ENCODE results near the gene POLR1H. TPM values are rescaled to one million over a fixed set of nuclear protein-coding genes. Genes with fewer than 3 reads are reported as not detected.
A peak's percentile ranks its signal among the peaks of the same experiment; 100 is the strongest.

The POLR1H gene
- total RNA-seq, 1 experiment from 2014 or later: 33.3 TPM

DNA sequence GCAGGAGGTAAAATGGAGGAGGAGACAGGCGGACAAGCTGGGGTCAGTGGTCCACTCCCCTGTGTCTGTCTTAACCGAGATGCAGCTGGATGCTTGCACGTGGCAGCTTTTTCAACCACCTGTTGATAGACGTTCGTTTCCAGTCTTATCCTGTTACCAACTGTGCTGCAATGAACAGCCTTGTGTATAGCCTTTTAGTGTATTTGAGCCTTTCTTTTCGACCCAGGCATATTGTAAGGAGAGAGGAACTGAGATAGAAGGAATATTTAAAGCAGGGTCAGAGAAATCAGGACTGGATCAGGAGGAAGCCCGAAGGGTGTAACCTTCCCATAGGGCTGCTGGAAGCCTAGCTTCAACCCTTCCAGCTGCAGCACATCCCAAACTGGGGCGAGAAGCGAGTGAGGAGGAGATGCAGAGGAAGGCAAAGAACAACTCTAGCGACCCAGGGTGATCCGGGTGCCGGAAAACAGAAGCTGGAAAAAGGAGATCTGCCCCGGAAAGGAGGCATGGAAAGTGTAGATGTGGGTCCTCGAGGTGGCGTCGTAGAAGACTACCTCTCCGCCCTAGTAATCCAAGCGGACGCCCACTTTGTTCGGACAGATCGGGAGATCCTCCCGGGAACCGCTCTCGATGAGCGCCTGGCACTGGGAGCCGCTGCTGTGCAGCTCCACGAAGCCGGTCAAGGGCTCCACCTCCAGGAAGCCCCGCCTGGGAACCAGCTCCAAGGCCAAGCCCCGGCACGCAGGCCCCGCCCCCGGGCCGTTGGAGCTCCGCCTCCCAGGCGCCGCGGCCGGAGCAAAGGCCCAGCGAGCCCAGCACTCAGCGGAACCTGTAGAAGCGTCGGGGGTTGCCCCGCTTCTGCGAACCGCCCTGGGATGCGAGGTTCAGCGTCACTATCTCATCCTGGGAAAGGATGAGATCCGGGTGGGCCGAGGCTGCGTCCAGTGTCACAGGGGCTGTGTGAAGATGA is 40.7 kb downstream of the POLR1H start:
- Histone ChIP-seq H3K27me3 (ENCODE audit: insufficient read depth, low read depth) (no peaks in the 10 kb centered on the region), H4K20me1 (ENCODE audit: insufficient read depth) (no peaks in the 10 kb centered on the region), H3K4me1 (replicated peaks; ENCODE audit: insufficient read depth) (peaks cover 61% of the 10 kb centered on the region), H3K79me2 (ENCODE audit: low read depth) (no peaks in the 10 kb centered on the region), H2AFZ (peak overlapping the region; percentile 78), H3K9me3 (ENCODE audit: insufficient read depth, low read depth) (no peaks in the 10 kb centered on the region), H3K9me2 (ENCODE audit: insufficient read depth) (no peaks in the 10 kb centered on the region), H3K4me2 (peak overlapping the region; percentile 87), H3K27ac (peak overlapping the region; percentile 43), H3F3A (ENCODE audit: insufficient read depth, low read depth) (peaks cover 55% of the 10 kb centered on the region), H3K4me3 (peak overlapping the region; percentile 55), H3K36me3 (ENCODE audit: low read depth) (no peaks in the 10 kb centered on the region)
- CTCF ChIA-PET: interaction anchor here (0.9 to 1.2 kb wide), 3 partner anchors 10 to 41 kb away, joined by 3 to 4 read pairs (median 4); no protein-coding TSS in a partner anchor
- intact Hi-C loops (cut with micrococcal nuclease; ENCODE audit: unreplicated experiment): loop anchor here (1.0 to 5.0 kb wide), 4 partner anchors 26 to 226 kb away; partner anchors contain the start of genes PPP1R11, RNF39, TRIM26 and TRIM39
- DNase-seq: peak; percentile 80 to 93
- BruUV-seq (replicated peaks): TSS peak; percentile 87
- TF ChIP-seq, protein P1, sequence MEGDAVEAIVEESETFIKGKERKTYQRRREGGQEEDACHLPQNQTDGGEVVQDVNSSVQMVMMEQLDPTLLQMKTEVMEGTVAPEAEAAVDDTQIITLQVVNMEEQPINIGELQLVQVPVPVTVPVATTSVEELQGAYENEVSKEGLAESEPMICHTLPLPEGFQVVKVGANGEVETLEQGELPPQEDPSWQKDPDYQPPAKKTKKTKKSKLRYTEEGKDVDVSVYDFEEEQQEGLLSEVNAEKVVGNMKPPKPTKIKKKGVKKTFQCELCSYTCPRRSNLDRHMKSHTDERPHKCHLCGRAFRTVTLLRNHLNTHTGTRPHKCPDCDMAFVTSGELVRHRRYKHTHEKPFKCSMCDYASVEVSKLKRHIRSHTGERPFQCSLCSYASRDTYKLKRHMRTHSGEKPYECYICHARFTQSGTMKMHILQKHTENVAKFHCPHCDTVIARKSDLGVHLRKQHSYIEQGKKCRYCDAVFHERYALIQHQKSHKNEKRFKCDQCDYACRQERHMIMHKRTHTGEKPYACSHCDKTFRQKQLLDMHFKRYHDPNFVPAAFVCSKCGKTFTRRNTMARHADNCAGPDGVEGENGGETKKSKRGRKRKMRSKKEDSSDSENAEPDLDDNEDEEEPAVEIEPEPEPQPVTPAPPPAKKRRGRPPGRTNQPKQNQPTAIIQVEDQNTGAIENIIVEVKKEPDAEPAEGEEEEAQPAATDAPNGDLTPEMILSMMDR (conservative IDR thresholded peaks at IDR 0.05): 0 out of 2 replicates have a peak, but pooled peaks have one; percentile 16
- TF ChIP-seq EZH2 (IDR thresholded peaks at IDR 0.05; ENCODE audit: low read depth): no peak
- POLR2A ChIA-PET (ENCODE audit: unreplicated experiment): interaction anchor here (0.5 to 1.1 kb wide), 8 partner anchors 10 to 309 kb away, joined by 3 to 8 read pairs (median 5); partner anchors contain the start of gene POLR1H

GRCh38 chr6:30102414-30102969 is 41.4 kb downstream of the POLR1H start:
- intact Hi-C loops (cut with micrococcal nuclease; ENCODE audit: unreplicated experiment): loop anchor here (1.0 to 5.0 kb wide), 3 partner anchors 35 to 225 kb away; partner anchors contain the start of genes PPP1R11, TRIM26 and TRIM39
- Histone ChIP-seq H3K27ac (peak overlapping the region; percentile 29; the same call in 1 of the 2 replicates), H3K79me2 (ENCODE audit: low read depth) (peaks cover 2% of the 10 kb centered on the region), H3K27me3 (ENCODE audit: insufficient read depth, low read depth) (no peaks in the 10 kb centered on the region), H3K36me3 (ENCODE audit: low read depth) (peaks cover 2% of the 10 kb centered on the region; the same call in 1 of the 2 replicates), H3K9me2 (ENCODE audit: insufficient read depth) (no peaks in the 10 kb centered on the region), H3K9me3 (ENCODE audit: insufficient read depth, low read depth) (no peaks in the 10 kb centered on the region), H3K4me1 (replicated peaks; ENCODE audit: insufficient read depth) (peaks cover 56% of the 10 kb centered on the region), H3K4me3 (peak overlapping the region; percentile 55; the same call in 1 of the 2 replicates), H2AFZ (peak overlapping the region; percentile 78), H3F3A (ENCODE audit: insufficient read depth, low read depth) (peaks cover 52% of the 10 kb centered on the region; the same call in 1 of the 2 replicates), H3K4me2 (peak overlapping the region; percentile 87), H4K20me1 (ENCODE audit: insufficient read depth) (no peaks in the 10 kb centered on the region)
- no peak for DNase-seq
- TF ChIP-seq, protein P1 (conservative IDR thresholded peaks at IDR 0.05): no peak
- ChIA-PET POLR2A (ENCODE audit: unreplicated experiment) (interaction anchor here (0.6 to 1.0 kb wide), 5 partner anchors 10 to 403 kb away, joined by 3 to 6 read pairs (median 3); partner anchors contain the start of gene POLR1H), CTCF (interaction anchor here (0.9 to 2.4 kb wide), 5 partner anchors 11 to 119 kb away, joined by 4 to 28 read pairs (median 5); no protein-coding TSS in a partner anchor)
- BruUV-seq (replicated peaks): TSS peak; percentile 49

Measured in PC-9 (cell line).